NCI-H2107 treated with DMSO at 0.1 percent for 48 hours (cell line): ENCODE measurements around the gene SUGT1.
A peak's percentile ranks its signal among the peaks of the same experiment; 100 is the strongest.
"Not testable (repeated sequence)": the region's sequence is repeated elsewhere in the genome, so short reads cannot be mapped to it uniquely, and the experiment has no call there.

Source experiments
- DNase-seq: peaks from one replicate; lab custom pipeline; 2025; ENCODE audit not compliant: unreplicated experiment; lab: John Stamatoyannopoulos, UW

SUGT1 gene

GRCh38 chr13:52652196-52652979, at the start of gene SUGT1:
Gene SUGT1 (plus strand): TSS chr13:52652836. CDS start chr13:52652921, 85 bp downstream.
- DNase-seq, result peak; percentile 96

- DNase-seq, result not testable (repeated sequence)
Measured at GRCh38 chr13:52603316-52603715, 49.3 kb upstream of the SUGT1 start.

GRCh38 chr13:52606126-52606525, 46.5 kb upstream of the SUGT1 start:
- DNase-seq, result not testable (repeated sequence)

- not testable (repeated sequence) for DNase-seq
Measured at GRCh38 chr13:52606795-52607194, 45.8 kb upstream of the SUGT1 start.

GRCh38 chr13:52608184-52608583, 44.5 kb upstream of the SUGT1 start:
- DNase-seq, result not testable (repeated sequence)

- peak; percentile 35 for DNase-seq
Measured at GRCh38 chr13:52609013-52609606, 43.5 kb upstream of the SUGT1 start.

- not testable (repeated sequence) for DNase-seq
Measured at GRCh38 chr13:52610158-52610557, 42.5 kb upstream of the SUGT1 start.

GRCh38 chr13:52615134-52615801, 37.4 kb upstream of the SUGT1 start:
- DNase-seq, result no peak

- no peak for DNase-seq
Measured at GRCh38 chr13:52615812-52616211, 36.8 kb upstream of the SUGT1 start.

- DNase-seq, result peak; percentile 87
Measured at GRCh38 chr13:52617070-52618060, 35.3 kb upstream of the SUGT1 start.

GRCh38 chr13:52631083-52631690, 21.4 kb upstream of the SUGT1 start:
- not testable (repeated sequence) for DNase-seq

- no peak for DNase-seq
Measured at GRCh38 chr13:52638666-52639328, 13.8 kb upstream of the SUGT1 start.

GRCh38 chr13:52642131-52642530, 10.5 kb upstream of the SUGT1 start, which contains the start of gene HNRNPA1L2:
Gene HNRNPA1L2 (plus strand): TSS chr13:52642431. CDS start chr13:52642493, 62 bp downstream.
- no peak for DNase-seq

GRCh38 chr13:52644108-52644507, 8.5 kb upstream of the SUGT1 start:
- DNase-seq, result no peak

- DNase-seq, result no peak
Measured at GRCh38 chr13:52646967-52647366, 5.7 kb upstream of the SUGT1 start.

GRCh38 chr13:52650731-52651130, 1.9 kb upstream of the SUGT1 start:
- no peak for DNase-seq

- DNase-seq, result no peak
Measured at GRCh38 chr13:52651897-52652195, 790 bp upstream of the SUGT1 start.

GRCh38 chr13:52652980-52653303, 306 bp downstream of the SUGT1 start:
- no peak for DNase-seq

GRCh38 chr13:52659340-52659739, 6.7 kb downstream of the SUGT1 start:
- no peak for DNase-seq

GRCh38 chr13:52664272-52664671, 11.6 kb downstream of the SUGT1 start:
- no peak for DNase-seq
